PC-9 (cell line): ENCODE data around the gene GRN. TPM values are rescaled to one million over a fixed set of nuclear protein-coding genes. Genes with fewer than 3 reads are reported as not detected.
"Not testable (repeated sequence)": the region's sequence is repeated elsewhere in the genome, so short reads cannot be mapped to it uniquely, and the experiment has no call there.

Source experiments
- BruUV-seq: library from RNA; stranded (reverse); fragments of 400-500 nt; replicated peaks from 2 replicates; lab custom pipeline; 2021; lab: Mats Ljungman, UMichigan
- CTCF ChIA-PET: fragments of 300-600 bp; sonication (Branson Sonifier 250); formaldehyde crosslinking; loops from one replicate; lab custom pipeline; 2022; ENCODE audit warnings: antibody characterized with exemption; lab: Charles Lee
- POLR2A ChIA-PET: fragments of 300-600 bp; sonication (Branson Sonifier 250); formaldehyde crosslinking; loops from one replicate; lab custom pipeline; 2022; ENCODE audit warnings: antibody characterized with exemption; ENCODE audit not compliant: unreplicated experiment; lab: Charles Lee
- DNase-seq, 2 experiments: peaks; one replicate each; pipeline versions ENCODE4 v3.0.0 to v3.0.0-alpha.2; 2015 to 2022; ENCODE audit warnings: mixed read lengths in 1 of 2
- H2AFZ ChIP-seq: fragments of 200-600 bp; sonication (generic); 2 replicates; pipeline ENCODE4 v1.8.1; 2017; ENCODE audit warnings: antibody characterized with exemption
- H3F3A ChIP-seq: fragments of 200-600 bp; sonication (generic); 2 replicates; pipeline ENCODE4 v1.8.1; 2017; ENCODE audit warnings: antibody characterized with exemption, mild to moderate bottlenecking, low read depth; ENCODE audit not compliant: insufficient read depth
- H3K27ac ChIP-seq: fragments of 200-600 bp; sonication (generic); 2 replicates; pipeline ENCODE4 v1.6.1; 2016; ENCODE audit warnings: mixed run types
- H3K27me3 ChIP-seq: fragments of 200-600 bp; sonication (generic); 2 replicates; pipeline ENCODE4 v1.6.1; 2016; ENCODE audit warnings: low read depth, mixed run types; ENCODE audit not compliant: insufficient read depth
- H3K36me3 ChIP-seq: fragments of 200-600 bp; sonication (generic); 2 replicates; pipeline ENCODE4 v1.6.1; 2016; ENCODE audit warnings: low read depth, mixed run types
- H3K4me1 ChIP-seq: fragments of 200-600 bp; sonication (generic); replicated peaks from 2 replicates; pipeline ENCODE4 v1.6.1; 2016; ENCODE audit warnings: mixed run types; ENCODE audit not compliant: insufficient read depth
- H3K4me2 ChIP-seq: fragments of 200-600 bp; sonication (generic); 2 replicates; pipeline ENCODE4 v1.6.1; 2017; ENCODE audit warnings: mixed run types
- H3K4me3 ChIP-seq: fragments of 200-600 bp; sonication (generic); 2 replicates; pipeline ENCODE4 v1.6.1; 2016; ENCODE audit warnings: mixed run types
- H3K79me2 ChIP-seq: fragments of 200-600 bp; sonication (generic); 2 replicates; pipeline ENCODE4 v1.6.1; 2017; ENCODE audit warnings: low read depth, mixed run types
- H3K9me2 ChIP-seq: fragments of 200-600 bp; sonication (generic); 2 replicates; pipeline ENCODE4 v1.8.1; 2017; ENCODE audit warnings: mild to moderate bottlenecking; ENCODE audit not compliant: insufficient read depth
- H3K9me3 ChIP-seq: fragments of 200-600 bp; sonication (generic); 2 replicates; pipeline ENCODE4 v1.8.1; 2016; ENCODE audit warnings: low read depth; ENCODE audit not compliant: insufficient read depth
- H4K20me1 ChIP-seq: fragments of 200-600 bp; sonication (generic); 2 replicates; pipeline ENCODE4 v1.8.1; 2017; ENCODE audit not compliant: insufficient read depth
- EZH2 ChIP-seq: fragments of 200-600 bp; sonication (generic); IDR thresholded peaks from 2 replicates; pipeline ENCODE4 v1.8.0; 2017; ENCODE audit warnings: antibody characterized with exemption, low read depth
- intact Hi-C: fragments of 100-400 bp; cut with micrococcal nuclease; formaldehyde crosslinking; loops from one replicate; pipeline ENCODE4 v1.10.0; 2022; ENCODE audit not compliant: unreplicated experiment
- total RNA-seq: library from RNA; stranded (reverse); gene quantifications from 2 replicates; pipeline ENCODE4 v1.2.3, GENCODE V29; 2021
- TF ChIP-seq, protein P1 (sequence below): fragments of 200-600 bp; sonication (generic); conservative IDR thresholded peaks from 2 replicates; pipeline ENCODE4 v1.6.1; 2017; ENCODE audit warnings: mixed run types, antibody characterized with exemption, mild to moderate bottlenecking, moderate library complexity

Gene GRN
- total RNA-seq, 1 experiment from 2014 or later, result 226 TPM

DNA sequence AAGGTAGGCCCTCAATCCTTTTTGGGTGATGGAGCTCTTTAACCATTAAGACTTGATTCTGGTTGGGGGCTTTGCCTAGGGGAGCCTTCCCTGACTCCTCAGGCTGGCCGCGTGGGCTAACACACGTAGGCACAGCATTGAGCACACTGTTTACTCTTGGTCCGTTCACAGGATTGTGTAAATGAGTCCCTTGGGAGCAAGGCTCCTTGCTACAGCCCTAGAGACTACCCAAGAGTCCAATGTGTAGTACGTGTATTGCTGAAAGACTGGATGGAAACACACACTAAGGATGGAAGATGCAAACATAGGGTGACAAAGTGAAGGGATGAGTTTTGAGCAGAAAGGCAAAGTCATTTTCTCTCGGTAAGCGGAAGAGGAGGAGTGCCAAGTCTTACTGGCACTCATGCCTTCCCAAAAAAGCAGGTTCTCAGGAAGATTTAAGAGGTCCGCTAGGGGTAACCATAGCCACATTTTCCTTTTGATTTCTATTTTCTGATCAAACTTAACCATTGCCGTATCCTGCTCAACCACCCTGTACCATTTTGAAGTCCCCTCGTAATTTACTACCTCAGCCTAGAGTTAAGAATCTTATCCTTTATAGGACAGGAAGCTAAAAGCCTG is 45.3 kb downstream of the GRN start:
- POLR2A ChIA-PET, result interaction anchor here (0.6 kb wide), 1 partner anchor 145 kb away, joined by 5 read pairs; no protein-coding TSS in a partner anchor

DNA sequence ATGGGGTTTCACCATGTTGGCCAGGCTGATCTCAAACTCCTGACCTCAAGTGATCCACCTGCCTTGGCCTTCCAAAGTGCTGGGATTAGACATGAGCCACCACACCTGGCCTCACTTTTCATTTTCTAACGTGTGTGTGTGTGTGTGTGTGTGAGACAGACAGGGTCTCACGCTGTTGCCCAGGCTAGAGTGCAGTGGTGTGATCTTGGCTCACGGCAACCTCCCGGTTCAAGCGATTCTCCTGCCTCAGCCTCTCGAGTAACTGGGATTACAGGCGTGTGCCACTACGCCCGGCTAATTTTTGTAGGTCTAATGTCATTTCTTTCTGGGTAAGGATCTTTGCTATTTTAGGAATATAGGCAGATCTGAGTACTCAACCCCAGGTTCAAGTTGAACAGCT is 49.0 kb downstream of the GRN start:
- DNase-seq, BruUV-seq, H3K9me3 ChIP-seq, H4K20me1 ChIP-seq, H2AFZ ChIP-seq, intact Hi-C loops, H3K4me2 ChIP-seq, H3K9me2 ChIP-seq, H3K36me3 ChIP-seq, H3K4me1 ChIP-seq, H3K27ac ChIP-seq, H3K27me3 ChIP-seq, H3K4me3 ChIP-seq, H3K79me2 ChIP-seq, CTCF ChIA-PET, H3F3A ChIP-seq: not testable (repeated sequence)
- POLR2A ChIA-PET, result interaction anchor here (0.7 kb wide), 1 partner anchor 31 kb away, joined by 11 read pairs; no protein-coding TSS in a partner anchor

More for the DNA sequence above, 45.3 kb downstream of the GRN start:
- H3K27me3 ChIP-seq, result no peaks in the 10 kb centered on the region
- no peaks in the 10 kb centered on the region for H3K4me1 ChIP-seq
- CTCF ChIA-PET, result interaction anchor here (0.6 kb wide), 1 partner anchor 16 kb away, joined by 5 read pairs; no protein-coding TSS in a partner anchor
- H2AFZ ChIP-seq, result no peak overlapping the region
- no TSS peak for BruUV-seq
- H3K9me2 ChIP-seq, result no peaks in the 10 kb centered on the region
- no peaks in the 10 kb centered on the region for H4K20me1 ChIP-seq
- H3K9me3 ChIP-seq, result no peaks in the 10 kb centered on the region
- intact Hi-C loops, result no loop called here
- H3K4me3 ChIP-seq, result no peak overlapping the region
- peaks cover 4% of the 10 kb centered on the region for H3F3A ChIP-seq
- no peaks in the 10 kb centered on the region for H3K36me3 ChIP-seq
- no peak overlapping the region for H3K27ac ChIP-seq
- no peak overlapping the region for H3K4me2 ChIP-seq
- no peak for TF ChIP-seq EZH2
- TF ChIP-seq, protein P1, sequence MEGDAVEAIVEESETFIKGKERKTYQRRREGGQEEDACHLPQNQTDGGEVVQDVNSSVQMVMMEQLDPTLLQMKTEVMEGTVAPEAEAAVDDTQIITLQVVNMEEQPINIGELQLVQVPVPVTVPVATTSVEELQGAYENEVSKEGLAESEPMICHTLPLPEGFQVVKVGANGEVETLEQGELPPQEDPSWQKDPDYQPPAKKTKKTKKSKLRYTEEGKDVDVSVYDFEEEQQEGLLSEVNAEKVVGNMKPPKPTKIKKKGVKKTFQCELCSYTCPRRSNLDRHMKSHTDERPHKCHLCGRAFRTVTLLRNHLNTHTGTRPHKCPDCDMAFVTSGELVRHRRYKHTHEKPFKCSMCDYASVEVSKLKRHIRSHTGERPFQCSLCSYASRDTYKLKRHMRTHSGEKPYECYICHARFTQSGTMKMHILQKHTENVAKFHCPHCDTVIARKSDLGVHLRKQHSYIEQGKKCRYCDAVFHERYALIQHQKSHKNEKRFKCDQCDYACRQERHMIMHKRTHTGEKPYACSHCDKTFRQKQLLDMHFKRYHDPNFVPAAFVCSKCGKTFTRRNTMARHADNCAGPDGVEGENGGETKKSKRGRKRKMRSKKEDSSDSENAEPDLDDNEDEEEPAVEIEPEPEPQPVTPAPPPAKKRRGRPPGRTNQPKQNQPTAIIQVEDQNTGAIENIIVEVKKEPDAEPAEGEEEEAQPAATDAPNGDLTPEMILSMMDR, result no peak
- H3K79me2 ChIP-seq, result no peaks in the 10 kb centered on the region
- DNase-seq, result no peak

DNA sequence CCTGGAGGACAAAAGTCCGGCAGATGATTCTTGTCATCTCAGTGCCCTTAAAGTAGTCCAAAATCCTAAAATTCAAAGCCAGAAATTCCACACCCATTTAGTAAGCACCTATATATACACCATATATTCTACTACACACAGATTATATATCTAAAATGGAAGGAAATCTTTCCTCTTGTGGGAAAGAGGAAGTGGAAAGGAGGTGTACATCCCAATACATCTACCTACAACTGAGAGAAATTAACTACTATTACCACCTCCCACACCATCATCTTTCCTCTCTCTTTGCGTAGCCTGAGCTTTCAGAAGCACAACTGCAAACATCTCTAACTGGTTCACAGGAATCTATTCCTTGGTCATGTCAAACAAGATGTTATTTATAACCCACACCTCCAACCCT is 49.7 kb downstream of the GRN start:
- Histone ChIP-seq H3K36me3 (no peaks in the 10 kb centered on the region), H3K9me3 (no peaks in the 10 kb centered on the region), H4K20me1 (no peaks in the 10 kb centered on the region), H3K4me2 (no peak overlapping the region), H3K79me2 (no peaks in the 10 kb centered on the region), H3K4me3 (no peak overlapping the region), H3K27me3 (no peaks in the 10 kb centered on the region), H3K9me2 (no peaks in the 10 kb centered on the region), H3K4me1 (no peaks in the 10 kb centered on the region), H3F3A (peaks cover 4% of the 10 kb centered on the region), H2AFZ (no peak overlapping the region), H3K27ac (no peak overlapping the region)
- POLR2A ChIA-PET, result no interaction called here
- no TSS peak for BruUV-seq
- DNase-seq, result no peak
- CTCF ChIA-PET, result no interaction called here
- TF ChIP-seq, protein P1, result no peak
- no peak for TF ChIP-seq EZH2
- intact Hi-C loops, result no loop called here
